Measurements from ENCODE around the gene TRPM5. TPM values are rescaled to one million over a fixed set of nuclear protein-coding genes. Genes with fewer than 3 reads are reported as not detected.

TRPM5 gene
- total and polyA plus RNA-seq, 11 donors, result not detected

GRCh38 chr11:2447951-2448650 is 3.8 kb upstream of the TRPM5 start:
- ATAC-seq, result no peak
- Histone ChIP-seq H3K4me1 (peaks cover 5 to 49% (median 33%) of the 10 kb centered on the region in 12 donors), H3K4me3 (peak overlapping the region in 1 of 12 donors; percentile 35), H3K27ac (peak overlapping the region in 2 of 12 donors; percentile 28 to 56), H3K9me3 (peaks cover 0 to under 1% (median 0%) of the 10 kb centered on the region in 12 donors), H3K36me3 (no peaks in the 10 kb centered on the region), H3K27me3 (peaks cover 0 to 9% (median 0%) of the 10 kb centered on the region in 9 donors)
- peak in 1 of 5 donors; percentile 40 for DNase-seq
- TF ChIP-seq, protein P1, sequence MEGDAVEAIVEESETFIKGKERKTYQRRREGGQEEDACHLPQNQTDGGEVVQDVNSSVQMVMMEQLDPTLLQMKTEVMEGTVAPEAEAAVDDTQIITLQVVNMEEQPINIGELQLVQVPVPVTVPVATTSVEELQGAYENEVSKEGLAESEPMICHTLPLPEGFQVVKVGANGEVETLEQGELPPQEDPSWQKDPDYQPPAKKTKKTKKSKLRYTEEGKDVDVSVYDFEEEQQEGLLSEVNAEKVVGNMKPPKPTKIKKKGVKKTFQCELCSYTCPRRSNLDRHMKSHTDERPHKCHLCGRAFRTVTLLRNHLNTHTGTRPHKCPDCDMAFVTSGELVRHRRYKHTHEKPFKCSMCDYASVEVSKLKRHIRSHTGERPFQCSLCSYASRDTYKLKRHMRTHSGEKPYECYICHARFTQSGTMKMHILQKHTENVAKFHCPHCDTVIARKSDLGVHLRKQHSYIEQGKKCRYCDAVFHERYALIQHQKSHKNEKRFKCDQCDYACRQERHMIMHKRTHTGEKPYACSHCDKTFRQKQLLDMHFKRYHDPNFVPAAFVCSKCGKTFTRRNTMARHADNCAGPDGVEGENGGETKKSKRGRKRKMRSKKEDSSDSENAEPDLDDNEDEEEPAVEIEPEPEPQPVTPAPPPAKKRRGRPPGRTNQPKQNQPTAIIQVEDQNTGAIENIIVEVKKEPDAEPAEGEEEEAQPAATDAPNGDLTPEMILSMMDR (IDR thresholded peaks at IDR 0.05), result no peak
- no peak for TF ChIP-seq POLR2A (IDR thresholded peaks at IDR 0.05)
- intact Hi-C loops (cut with DNase I), result loop anchor here in 2 of 10 donors (5.0 kb wide), 2 partner anchors 64 to 439 kb away; partner anchors contain the start of gene CDKN1C (in 1 of the 2)
- 63 to 91% (median 73%) methylated on average over 4 to 10 of the region's 10 CpGs for WGBS, 4 donors

GRCh38 chr11:2447253-2447950 is 3.1 kb upstream of the TRPM5 start:
- peak overlapping the region in 3 of 12 donors; percentile 3 to 35 (median 14) for H3K4me3 ChIP-seq
- peaks cover 5 to 49% (median 33%) of the 10 kb centered on the region in 12 donors for H3K4me1 ChIP-seq
- DNase-seq (peak in 3 of 5 donors; percentile 27 to 47 (median 40)), ATAC-seq (peak in 1 of 4 donors; percentile 60)
- no peaks in the 10 kb centered on the region for H3K36me3 ChIP-seq
- H3K27me3 ChIP-seq, result peaks cover 0 to 9% (median 0%) of the 10 kb centered on the region in 9 donors
- peak overlapping the region in 6 of 12 donors; percentile 9 to 51 (median 40) for H3K27ac ChIP-seq
- no peak for TF ChIP-seq POLR2A (IDR thresholded peaks at IDR 0.05)
- TF ChIP-seq, protein P1 (IDR thresholded peaks at IDR 0.05), result no peak
- 50 to 70% (median 64%) methylated on average over 2 to 12 of the region's 12 CpGs for WGBS, 4 donors
- intact Hi-C loops (cut with DNase I), result loop anchor here in 2 of 10 donors (5.0 kb wide), 2 partner anchors 65 to 440 kb away; partner anchors contain the start of gene CDKN1C (in 1 of the 2)
- peaks cover 0 to 6% (median 0%) of the 10 kb centered on the region in 12 donors for H3K9me3 ChIP-seq

DNA sequence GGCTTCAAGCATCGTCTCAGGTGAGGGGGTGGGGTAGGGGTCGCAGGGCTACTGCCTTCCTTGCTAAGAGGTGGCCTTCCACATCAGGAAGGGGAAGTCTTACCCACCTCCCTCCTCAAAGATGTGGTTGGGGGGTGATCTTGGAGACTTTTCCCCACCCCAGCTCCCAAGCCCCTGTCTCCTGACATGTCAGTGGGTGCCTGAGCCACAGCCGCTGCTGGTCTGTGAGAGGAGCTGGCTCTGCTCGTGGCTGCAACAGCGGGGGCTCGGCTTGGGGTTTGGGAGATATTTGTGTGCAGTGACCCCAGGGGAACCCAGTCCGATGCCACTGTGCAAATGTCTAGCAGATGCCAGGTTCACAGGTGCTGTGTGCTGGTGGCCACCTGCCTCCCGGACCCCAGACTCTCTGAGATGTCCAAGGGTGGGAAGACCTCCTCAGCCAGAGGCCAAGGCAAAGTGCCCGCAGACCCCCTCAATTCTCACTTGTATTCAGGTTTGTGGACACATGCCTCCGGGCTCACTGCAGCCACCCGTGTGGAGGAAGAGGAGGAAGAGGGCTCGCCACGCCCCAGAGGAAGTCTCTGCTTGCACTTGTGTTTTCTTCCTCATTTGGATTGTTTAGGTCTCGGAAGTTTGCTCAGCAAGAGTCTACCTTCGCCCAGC is 2.4 kb upstream of the TRPM5 start:
- TF ChIP-seq, protein P1 (IDR thresholded peaks at IDR 0.05), result no peak
- no peak for TF ChIP-seq POLR2A (IDR thresholded peaks at IDR 0.05)
- H3K4me1 ChIP-seq, result peaks cover 5 to 49% (median 33%) of the 10 kb centered on the region in 12 donors
- no peaks in the 10 kb centered on the region for H3K36me3 ChIP-seq
- H3K9me3 ChIP-seq, result peaks cover 0 to 6% (median 0%) of the 10 kb centered on the region in 12 donors
- H3K4me3 ChIP-seq, result peak overlapping the region in 4 of 12 donors; percentile 50 to 68 (median 65)
- peak overlapping the region in 6 of 12 donors; percentile 9 to 69 (median 48) for H3K27ac ChIP-seq
- ATAC-seq (peak in 1 of 4 donors; percentile 27), DNase-seq (peak in 3 of 5 donors; percentile 48 to 73 (median 53))
- intact Hi-C loops (cut with DNase I), result loop anchor here in 2 of 10 donors (5.0 kb wide), 2 partner anchors 66 to 441 kb away; partner anchors contain the start of gene CDKN1C (in 1 of the 2)
- H3K27me3 ChIP-seq, result peaks cover 0 to 9% (median 0%) of the 10 kb centered on the region in 9 donors
- WGBS, 4 donors, result 62 to 74% (median 69%) methylated on average over 12 to 15 of the region's 15 CpGs

Measured in heart left ventricle (tissue), 16 donors.